ENCODE results near the gene SYT17.

Gene SYT17

DNA sequence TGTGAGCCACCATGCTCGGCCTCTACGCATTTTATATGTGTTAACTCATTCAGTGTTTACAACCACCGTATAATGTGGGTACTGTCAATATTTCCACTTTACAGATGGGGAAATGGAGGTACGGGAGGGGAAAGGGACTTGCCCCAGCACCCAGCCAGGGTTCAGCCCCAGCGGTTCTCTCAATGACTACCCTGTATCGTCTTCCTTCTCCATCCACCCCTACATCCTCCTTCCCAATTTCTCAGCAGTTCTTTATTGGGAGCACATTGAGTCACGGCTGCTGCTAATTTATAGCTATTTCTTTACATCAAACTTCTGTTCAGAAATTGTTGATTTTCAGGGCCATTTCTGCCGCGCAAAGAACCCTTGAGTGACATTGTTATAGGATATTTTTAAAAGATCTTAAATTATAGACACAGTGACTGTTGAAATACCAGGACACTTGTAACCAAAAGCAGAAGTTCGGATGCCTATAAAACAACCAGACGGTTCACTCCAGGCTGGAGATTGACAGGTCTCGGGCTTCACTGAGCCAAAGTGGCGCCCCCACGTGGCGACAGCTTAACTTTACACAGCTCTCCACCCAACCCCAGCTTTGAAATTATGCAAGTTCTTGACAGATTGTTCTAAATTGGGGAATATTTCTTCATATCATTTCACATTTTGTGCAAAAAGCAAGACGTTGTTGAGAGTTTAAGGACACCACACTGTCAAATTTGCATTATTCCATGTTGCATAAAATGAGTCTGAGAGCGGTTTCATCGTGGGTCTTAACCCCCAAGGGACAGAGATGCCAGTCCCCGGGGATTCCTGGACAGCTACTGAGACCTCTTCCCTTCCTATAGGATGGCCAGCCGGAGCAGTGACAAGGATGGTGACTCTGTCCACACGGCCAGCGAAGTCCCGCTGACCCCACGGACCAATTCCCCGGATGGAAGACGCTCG lies 11.8 kb downstream of the SYT17 start:
- H3K27ac ChIP-seq, result no peak overlapping the region
- no peak overlapping the region for H3K4me3 ChIP-seq
- no peak for DNase-seq (ENCODE audit: low spot score)
- TF ChIP-seq, protein P1, sequence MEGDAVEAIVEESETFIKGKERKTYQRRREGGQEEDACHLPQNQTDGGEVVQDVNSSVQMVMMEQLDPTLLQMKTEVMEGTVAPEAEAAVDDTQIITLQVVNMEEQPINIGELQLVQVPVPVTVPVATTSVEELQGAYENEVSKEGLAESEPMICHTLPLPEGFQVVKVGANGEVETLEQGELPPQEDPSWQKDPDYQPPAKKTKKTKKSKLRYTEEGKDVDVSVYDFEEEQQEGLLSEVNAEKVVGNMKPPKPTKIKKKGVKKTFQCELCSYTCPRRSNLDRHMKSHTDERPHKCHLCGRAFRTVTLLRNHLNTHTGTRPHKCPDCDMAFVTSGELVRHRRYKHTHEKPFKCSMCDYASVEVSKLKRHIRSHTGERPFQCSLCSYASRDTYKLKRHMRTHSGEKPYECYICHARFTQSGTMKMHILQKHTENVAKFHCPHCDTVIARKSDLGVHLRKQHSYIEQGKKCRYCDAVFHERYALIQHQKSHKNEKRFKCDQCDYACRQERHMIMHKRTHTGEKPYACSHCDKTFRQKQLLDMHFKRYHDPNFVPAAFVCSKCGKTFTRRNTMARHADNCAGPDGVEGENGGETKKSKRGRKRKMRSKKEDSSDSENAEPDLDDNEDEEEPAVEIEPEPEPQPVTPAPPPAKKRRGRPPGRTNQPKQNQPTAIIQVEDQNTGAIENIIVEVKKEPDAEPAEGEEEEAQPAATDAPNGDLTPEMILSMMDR (IDR thresholded peaks at IDR 0.05), result peak; percentile 20

DNA sequence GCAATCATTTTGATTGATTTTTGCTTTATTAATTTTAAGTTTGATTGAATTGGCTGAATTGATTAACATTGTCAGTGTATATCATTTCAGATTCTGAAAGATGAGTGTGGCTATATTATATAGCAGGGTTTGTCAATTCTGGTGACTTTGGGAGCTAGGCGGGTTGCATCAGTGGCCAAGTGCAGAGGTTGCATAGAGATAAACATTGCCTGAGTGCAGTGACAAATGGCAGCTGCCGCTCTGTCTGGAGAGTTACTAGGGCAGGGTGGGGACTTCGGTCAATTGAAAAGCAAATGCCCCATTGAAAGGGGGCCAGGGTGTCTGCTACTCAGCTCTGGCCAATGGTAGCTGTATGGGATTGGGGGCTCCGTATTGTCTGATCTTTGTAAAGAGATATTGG lies 12.7 kb downstream of the SYT17 start:
- TF ChIP-seq, protein P1 (IDR thresholded peaks at IDR 0.05), result no peak
- no peak overlapping the region for H3K4me3 ChIP-seq
- no peak for DNase-seq (ENCODE audit: low spot score)
- no peak overlapping the region for H3K27ac ChIP-seq

DNA sequence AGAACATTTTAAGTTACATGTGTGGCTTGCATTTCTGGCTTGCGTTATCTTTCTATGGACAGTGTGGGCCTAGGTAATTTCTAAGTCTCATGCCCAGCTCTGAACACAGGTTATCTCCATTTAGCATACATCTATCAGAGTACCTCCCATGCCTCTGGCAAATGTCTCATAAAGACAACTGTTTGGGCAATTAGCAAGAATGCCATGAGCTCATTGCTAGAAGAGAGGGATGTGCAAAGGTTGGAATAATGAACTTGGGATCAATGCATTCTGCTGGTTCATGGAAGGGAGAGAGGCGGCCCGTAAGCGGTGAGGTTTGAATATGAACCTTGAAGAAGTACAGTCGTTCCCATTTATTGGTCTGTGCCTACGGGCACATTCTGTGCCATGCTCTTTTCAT lies 14.4 kb downstream of the SYT17 start:
- TF ChIP-seq, protein P1 (IDR thresholded peaks at IDR 0.05), result no peak
- no peak overlapping the region for H3K27ac ChIP-seq
- DNase-seq (ENCODE audit: low spot score), result no peak
- H3K4me3 ChIP-seq, result no peak overlapping the region

DNA sequence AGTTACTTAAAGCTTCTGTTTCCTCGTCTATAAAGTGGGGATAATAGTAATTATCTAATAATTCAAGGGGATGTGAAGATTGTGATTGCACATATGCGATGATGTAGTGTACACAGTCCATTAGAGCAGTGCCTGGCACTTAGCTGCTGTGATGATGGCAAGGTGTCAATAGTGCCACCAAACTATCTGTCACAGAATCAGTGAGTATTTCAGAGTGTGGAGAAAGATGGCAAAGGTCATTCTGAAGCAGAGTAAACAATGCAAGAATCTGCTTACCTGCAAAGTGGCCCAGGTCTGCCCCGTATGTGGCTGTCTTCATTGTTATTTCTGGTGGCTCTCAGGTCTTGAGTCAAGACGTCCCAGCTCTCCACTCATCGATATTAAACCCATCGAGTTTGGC lies 15.1 kb downstream of the SYT17 start:
- Histone ChIP-seq H3K4me3 (no peak overlapping the region), H3K27ac (no peak overlapping the region)
- TF ChIP-seq, protein P1 (IDR thresholded peaks at IDR 0.05), result no peak
- no peak for DNase-seq (ENCODE audit: low spot score)

DNA sequence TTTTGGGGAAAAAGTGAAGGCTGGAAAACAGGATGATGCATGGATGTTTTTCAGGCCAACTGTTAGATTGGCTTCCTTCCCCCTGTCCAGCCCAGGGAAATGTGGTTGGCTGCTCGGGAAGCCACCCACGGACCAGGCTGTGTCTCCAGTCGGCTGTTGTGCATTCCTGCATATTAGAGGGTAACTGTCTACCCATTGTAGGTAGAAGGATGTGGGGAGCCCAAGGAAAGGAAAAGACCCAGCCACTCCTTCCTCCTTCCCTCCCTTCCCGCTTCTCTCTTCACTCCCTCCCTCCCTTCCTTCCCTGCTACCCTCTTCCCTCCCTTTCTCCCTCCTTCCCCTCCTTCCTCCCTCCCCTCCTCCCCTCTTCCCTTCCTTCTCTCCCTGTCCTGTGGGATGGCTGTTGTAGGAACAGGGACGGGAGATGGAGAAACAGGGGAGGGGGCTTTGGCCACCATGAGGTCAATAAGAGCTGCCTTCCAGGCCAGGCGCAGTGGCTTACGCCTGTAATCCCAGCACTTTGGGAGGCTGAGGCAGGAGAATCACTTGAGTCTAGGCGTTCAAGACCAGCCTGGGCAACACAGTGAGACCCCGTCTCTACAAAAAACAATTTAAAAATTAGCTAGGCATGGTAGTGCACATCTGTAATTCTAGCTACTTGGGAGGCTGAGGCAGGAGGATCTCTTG lies 16.9 kb downstream of the SYT17 start:
- Histone ChIP-seq H3K4me3 (no peak overlapping the region), H3K27ac (no peak overlapping the region)
- TF ChIP-seq, protein P1 (IDR thresholded peaks at IDR 0.05), result no peak
- DNase-seq (ENCODE audit: low spot score), result no peak

DNA sequence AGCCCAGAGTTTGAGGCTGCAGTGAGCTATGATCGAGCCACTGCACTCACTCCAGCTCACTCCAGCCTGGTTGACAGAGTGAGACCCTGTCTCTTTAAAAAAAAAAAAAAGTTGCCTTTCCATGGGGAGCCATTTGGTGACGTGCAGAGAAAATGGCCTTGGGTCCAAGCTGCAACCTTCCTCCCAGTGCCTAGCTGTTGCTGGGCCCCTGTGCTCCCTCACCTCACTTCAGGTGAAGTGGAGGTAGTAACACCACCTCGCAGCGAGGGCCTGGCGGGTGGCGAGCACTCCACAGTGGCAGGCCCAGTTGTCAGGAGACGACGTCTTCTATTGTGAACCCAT lies 17.4 kb downstream of the SYT17 start:
- TF ChIP-seq, protein P1 (IDR thresholded peaks at IDR 0.05), result no peak
- Histone ChIP-seq H3K27ac (no peak overlapping the region), H3K4me3 (no peak overlapping the region)
- DNase-seq (ENCODE audit: low spot score), result no peak

All from coronary artery (tissue), 2 donors.